Endometrium (tissue), 2 donors: ENCODE results near the gene KRTDAP.

ENCODE experiments used
- FAIRE-seq: peaks from 2 replicates; lab custom pipeline; 2012; peaks lifted over from hg19 to GRCh38; lab: Jason Lieb, UNC
- donor health status: control.
- donor health status: control.

Gene KRTDAP

DNA sequence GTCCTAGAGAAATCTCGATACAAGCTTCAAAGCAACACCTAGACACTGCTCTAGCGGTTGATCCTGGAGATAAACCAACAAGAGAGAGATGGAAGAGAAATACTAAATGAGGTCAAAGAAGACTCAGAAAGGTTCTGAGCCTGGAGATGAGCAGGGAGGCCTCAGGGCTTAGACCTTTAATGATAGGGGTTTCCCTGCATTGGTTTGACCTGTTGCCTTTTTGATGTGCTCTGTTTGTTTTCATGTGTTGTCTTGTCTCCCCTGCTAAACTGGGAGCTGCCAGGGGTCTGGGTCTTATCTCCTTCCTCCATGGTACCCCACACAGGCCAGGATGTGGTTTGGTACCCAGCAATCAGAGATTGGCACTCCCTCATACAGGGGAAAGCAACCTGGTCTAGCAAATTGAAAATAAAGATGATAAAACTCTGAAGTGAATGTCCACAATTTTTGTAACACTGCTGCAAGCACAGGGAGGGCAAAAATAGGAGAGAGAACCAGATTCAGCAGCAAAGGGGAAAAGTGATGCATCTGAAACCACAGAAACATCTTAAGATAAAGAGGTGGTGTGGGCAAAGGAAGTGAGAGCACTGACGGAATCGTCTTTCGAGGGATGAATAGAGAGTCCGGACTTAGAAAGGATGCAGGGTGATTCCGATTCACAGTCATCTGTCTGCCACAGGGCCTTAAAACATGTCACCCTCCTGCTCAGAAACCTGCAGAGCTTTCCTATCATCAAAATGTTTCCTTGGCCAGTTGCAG lies 38.7 kb downstream of the KRTDAP start:
- no peak for FAIRE-seq

DNA sequence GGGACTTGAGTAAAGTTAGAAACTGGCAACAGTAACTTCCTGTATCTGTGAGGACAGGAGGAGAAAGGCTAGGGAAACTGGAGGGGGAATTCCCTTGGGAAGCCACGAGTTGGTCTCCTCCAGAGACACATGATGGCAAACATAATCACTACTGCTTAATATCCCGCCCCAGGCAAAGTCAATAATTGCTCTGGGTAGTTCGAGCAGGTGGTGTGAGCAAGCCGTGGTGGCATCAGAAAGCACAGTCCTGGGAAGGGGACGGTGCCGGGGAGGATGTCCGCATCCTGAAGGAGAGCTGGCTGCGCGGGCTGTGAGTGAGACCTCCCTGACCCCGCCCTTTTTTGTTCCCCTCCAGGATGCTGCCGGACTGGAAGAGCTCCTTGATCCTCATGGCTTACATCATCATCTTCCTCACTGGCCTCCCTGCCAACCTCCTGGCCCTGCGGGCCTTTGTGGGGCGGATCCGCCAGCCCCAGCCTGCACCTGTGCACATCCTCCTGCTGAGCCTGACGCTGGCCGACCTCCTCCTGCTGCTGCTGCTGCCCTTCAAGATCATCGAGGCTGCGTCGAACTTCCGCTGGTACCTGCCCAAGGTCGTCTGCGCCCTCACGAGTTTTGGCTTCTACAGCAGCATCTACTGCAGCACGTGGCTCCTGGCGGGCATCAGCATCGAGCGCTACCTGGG lies 40.8 kb downstream of the KRTDAP start:
- no peak for FAIRE-seq

- FAIRE-seq, result no peak
Observed at GRCh38 chr19:35447606-35448469, 42.4 kb downstream of the KRTDAP start, which contains the start of gene FFAR2. FFAR2 (plus strand) TSS chr19:35448257; CDS start chr19:35449715, 1,458 bp downstream.

- no peak for FAIRE-seq
Observed at GRCh38 chr19:35445826-35446593, 44.3 kb downstream of the KRTDAP start.

- FAIRE-seq, result no peak
Observed at GRCh38 chr19:35444735-35445134, 45.5 kb downstream of the KRTDAP start.

GRCh38 chr19:35442091-35442490 lies 48.2 kb downstream of the KRTDAP start:
- no peak for FAIRE-seq

- FAIRE-seq, result no peak
Observed at GRCh38 chr19:35439921-35440320, 50.3 kb downstream of the KRTDAP start.

DNA sequence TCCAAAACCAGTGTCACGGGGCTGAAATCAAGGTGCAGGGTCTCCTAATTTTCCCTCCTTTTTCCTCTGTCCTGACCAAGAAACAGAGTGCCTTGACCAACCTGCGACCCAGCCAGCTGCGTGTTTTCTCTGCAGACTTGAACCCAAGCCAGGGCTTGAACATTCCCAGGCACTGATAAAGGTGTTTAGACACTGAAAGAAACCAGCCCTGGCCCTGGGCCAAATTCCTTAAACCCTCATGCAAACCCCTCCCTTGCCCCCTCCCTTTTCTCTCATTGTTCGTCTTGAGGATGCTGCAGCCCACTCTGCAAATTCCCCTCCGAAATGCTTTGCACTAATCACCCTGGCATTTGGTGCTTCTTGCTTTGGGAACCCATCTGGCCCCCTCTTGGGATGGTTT lies 51.7 kb downstream of the KRTDAP start:
- no peak for FAIRE-seq

DNA sequence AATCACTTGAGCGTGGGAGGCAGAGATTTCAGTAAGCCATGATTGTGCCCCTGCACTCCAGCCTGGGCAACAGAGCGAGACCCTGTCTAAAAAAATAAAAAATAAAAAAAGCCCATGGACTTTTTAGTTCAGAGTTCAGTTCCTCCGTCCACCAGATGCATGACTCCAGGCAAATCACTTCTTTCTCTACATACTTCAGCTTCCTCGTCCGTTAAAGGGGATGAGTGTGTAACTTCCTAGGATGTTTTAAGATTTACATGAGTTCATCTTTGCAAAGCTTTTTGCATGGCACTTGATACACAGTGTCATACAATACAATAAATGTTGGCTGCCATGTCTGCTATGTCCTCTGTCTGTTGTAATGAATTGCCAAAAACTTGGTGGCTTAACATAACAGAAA lies 52.2 kb downstream of the KRTDAP start:
- FAIRE-seq, result no peak

GRCh38 chr19:35437406-35437951 lies 52.8 kb downstream of the KRTDAP start:
- FAIRE-seq, result no peak
